HepG2 (cell line): ENCODE measurements around the gene CENATAC. TPM values are rescaled to one million over a fixed set of nuclear protein-coding genes. Genes with fewer than 3 reads are reported as not detected.

Experiments used
- CEBPZ ChIP-seq: IDR thresholded peaks from 2 replicates; pipeline ENCODE4 v1.6.1; 2012; ENCODE audit warnings: low read length, improper control_type of control experiment
- CREM ChIP-seq, 2 experiments: sonication (generic) in 1 of 2; formaldehyde crosslinking in 1 of 2; IDR thresholded peaks; 2 replicates each; pipeline versions ENCODE4 v1.4.0 to v1.6.1; 2016 to 2020; ENCODE audit warnings: antibody characterized with exemption in 1 of 2, mild to moderate bottlenecking in 1 of 2, missing genetic modification reagents in 1 of 2
- DBP ChIP-seq: sonication (generic); formaldehyde crosslinking; IDR thresholded peaks from 2 replicates; pipeline ENCODE4 v1.4.0; 2020; ENCODE audit warnings: missing genetic modification reagents; ENCODE audit errors: not compliant biosample characterization
- SCMH1 ChIP-seq: sonication (generic); formaldehyde crosslinking; IDR thresholded peaks from 2 replicates; pipeline ENCODE4 v1.9.0; 2021; ENCODE audit warnings: missing genetic modification reagents, mild to moderate bottlenecking, borderline replicate concordance
- SOX13 ChIP-seq, 3 experiments: fragments of 450-650 bp in 1 of 3; sonication (generic) in 1 of 3; formaldehyde crosslinking in 1 of 3; IDR thresholded peaks in 2 of 3; conservative IDR thresholded peaks in 1 of 3; 2 replicates each; pipeline versions ENCODE4 v1.5.0 to v1.6.1; 2016 to 2020; ENCODE audit warnings: antibody characterized with exemption in 1 of 3, mild to moderate bottlenecking in 1 of 3, missing compliant biosample characterization in 1 of 3, missing genetic modification reagents in 1 of 3, moderate library complexity in 1 of 3
- TMF1 ChIP-seq: sonication (generic); formaldehyde crosslinking; IDR thresholded peaks from 2 replicates; pipeline ENCODE4 v1.8.1; 2022; ENCODE audit warnings: low read depth, missing genetic modification reagents
- ZBTB10 ChIP-seq: sonication (generic); formaldehyde crosslinking; IDR thresholded peaks from 2 replicates; pipeline ENCODE4 v1.4.0; 2020; ENCODE audit warnings: missing genetic modification reagents, borderline replicate concordance
- ZBTB34 ChIP-seq: sonication (generic); formaldehyde crosslinking; IDR thresholded peaks from 2 replicates; pipeline ENCODE4 v1.8.0; 2022; ENCODE audit warnings: mild to moderate bottlenecking, missing genetic modification reagents
- ZEB1 ChIP-seq: IDR thresholded peaks from 2 replicates; pipeline ENCODE4 v1.6.1; 2012; ENCODE audit warnings: mild to moderate bottlenecking, low read depth, inconsistent platforms; ENCODE audit not compliant: insufficient replicate concordance
- ZNF281 ChIP-seq: sonication (generic); formaldehyde crosslinking; IDR thresholded peaks from 2 replicates; pipeline ENCODE4 v1.4.0; 2020; ENCODE audit warnings: missing genetic modification reagents, borderline replicate concordance
- ZNF580 ChIP-seq: IDR thresholded peaks from 2 replicates; pipeline ENCODE4 v1.6.1; 2016; ENCODE audit warnings: low read depth, borderline replicate concordance
- ZNF720 ChIP-seq: sonication (generic); formaldehyde crosslinking; IDR thresholded peaks from 2 replicates; pipeline ENCODE4 v1.4.0; 2020; ENCODE audit warnings: missing genetic modification reagents
- ZNF788 ChIP-seq: sonication (generic); formaldehyde crosslinking; IDR thresholded peaks from 2 replicates; pipeline ENCODE4 v1.5.0; 2020; ENCODE audit warnings: mild to moderate bottlenecking, missing genetic modification reagents, borderline replicate concordance
- ZNF891 ChIP-seq: sonication (generic); formaldehyde crosslinking; IDR thresholded peaks from 2 replicates; pipeline ENCODE4 v1.5.0; 2020; ENCODE audit warnings: mild to moderate bottlenecking, missing genetic modification reagents
- polyA plus RNA-seq, 8 experiments: library from polyadenylated mRNA; depleted of rRNA in 3 of 8; stranded (reverse) in 7 of 8; unstranded in 1 of 8; fragments of >200 nt; fragmentation: Illumina TruSeq in 4 of 8; extraction: Trizol in 4 of 8; gene quantifications; 2 replicates each; pipeline versions ENCODE4 v1.2.1 to v1.2.3, GENCODE V29; 2011 to 2016; ENCODE audit warnings: low read depth in 4 of 8, missing spikeins in 1 of 8, mixed read lengths in 1 of 8; ENCODE audit not compliant: insufficient read depth in 1 of 8
- total RNA-seq, 5 experiments: library from RNA; depleted of rRNA; stranded (reverse); fragments of >200 nt; fragmentation: Illumina TruSeq; extraction: Trizol; gene quantifications; 2 replicates each; pipeline ENCODE4 v1.2.3, GENCODE V29; 2016; ENCODE audit warnings: low read depth in 1 of 5

CENATAC gene
- total and polyA plus RNA-seq, 2 of the 13 experiments (the other 11 are each of a cell fraction or from before 2014, with no cell fraction given), result 21.7 to 25.0 TPM

- TF ChIP-seq DBP (CRISPR knock-in tag) (no peak), ZEB1 (no peak), ZBTB10 (CRISPR knock-in tag) (peak; percentile 29), ZNF580 (CRISPR knock-in tag) (peak; percentile 55; the same call in 1 of the 2 replicates), ZNF788 (CRISPR knock-in tag) (peak; percentile 58; the same call in 1 of the 2 replicates), CREM (IDR thresholded peaks at IDR 0.05) (no peak; the same call in 1 of the 2 replicates), CREM (CRISPR knock-in tag; IDR thresholded peaks at IDR 0.05) (no peak), ZNF720 (CRISPR knock-in tag) (no peak), SOX13 (IDR thresholded peaks at IDR 0.05) (no peak), SOX13 (CRISPR knock-in tag; conservative IDR thresholded peaks at IDR 0.05 in 1 of 2, IDR thresholded peaks at IDR 0.05 in 1 of 2) (peak in 1 of 2 experiments; percentile 31; a peak in 1 of 4 replicates), SCMH1 (CRISPR knock-in tag) (no peak), TMF1 (CRISPR knock-in tag) (peak; percentile 63; the same call in 1 of the 2 replicates), CEBPZ (no peak), ZNF891 (CRISPR knock-in tag) (peak; percentile 46; the same call in 1 of the 2 replicates), ZBTB34 (CRISPR knock-in tag) (no peak; the same call in 1 of the 2 replicates), ZNF281 (CRISPR knock-in tag) (no peak; the same call in 1 of the 2 replicates)
These were observed at the start of gene CENATAC (continued) for GRCh38 chr11:118997627-118998387.
